HG03025 (cell line): ENCODE data around the gene CTNNA1.

ENCODE experiments used
- ATAC-seq: cut with Tn5 transposase; IDR thresholded peaks from one replicate; pipeline ENCODE4 v1.9.1; 2021; ENCODE audit warnings: mild to moderate bottlenecking, moderate library complexity; ENCODE audit not compliant: unreplicated experiment, low FRiP score

CTNNA1 gene

GRCh38 chr5:138843316-138844124 lies 90.3 kb downstream of the CTNNA1 start:
- ATAC-seq: no peak

DNA sequence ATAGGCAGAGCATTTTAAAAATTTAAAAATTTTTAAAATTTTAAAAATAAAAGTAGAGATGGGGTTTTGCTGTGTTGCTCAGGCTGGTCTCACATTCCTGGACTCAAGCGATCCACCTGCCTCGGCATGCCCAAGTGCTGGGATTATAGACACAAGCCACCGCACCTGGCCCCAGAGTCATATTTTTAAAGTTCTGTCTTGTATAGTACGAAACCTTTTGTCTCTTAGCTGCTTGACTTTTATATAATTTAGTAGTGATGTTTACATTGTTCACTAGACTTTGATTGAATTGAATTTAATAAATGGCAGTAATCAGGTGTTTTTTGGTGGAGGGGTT lies 90.9 kb downstream of the CTNNA1 start:
- ATAC-seq: no peak

DNA sequence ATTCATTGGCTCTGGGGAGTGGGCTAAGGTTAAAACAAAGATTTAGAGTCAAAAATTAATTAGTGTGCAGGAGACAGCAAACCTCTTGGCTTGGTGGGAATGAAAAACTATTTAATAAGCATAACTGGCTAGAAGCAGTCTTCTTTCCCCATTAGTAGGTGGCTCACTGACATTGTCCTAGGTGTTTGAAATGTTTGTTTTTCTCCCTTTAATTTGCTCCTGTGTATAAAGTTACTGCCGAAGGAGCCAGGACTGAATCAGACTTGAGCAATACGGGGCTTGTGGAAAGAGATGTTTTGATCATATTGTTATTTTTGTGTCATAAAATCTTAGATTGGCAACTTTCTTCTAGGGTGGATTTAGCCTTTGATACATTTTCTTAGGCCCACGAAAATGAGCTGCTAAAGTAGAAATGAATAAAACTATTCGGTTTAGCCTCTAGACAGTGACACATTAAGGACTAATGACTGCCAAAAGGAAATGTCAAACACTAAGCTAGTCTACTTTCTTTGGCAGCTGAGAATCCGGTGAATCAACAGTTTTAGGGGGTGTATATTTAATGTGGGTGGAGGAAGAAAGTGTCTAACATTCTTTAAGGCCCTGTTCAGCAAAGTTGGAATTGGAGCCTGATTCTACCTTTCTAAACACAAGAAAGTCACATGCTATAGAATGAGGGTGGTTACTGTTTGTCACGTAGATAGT lies 91.7 kb downstream of the CTNNA1 start:
- ATAC-seq: no peak

- ATAC-seq: no peak
Measured at GRCh38 chr5:138849439-138849838, 96.2 kb downstream of the CTNNA1 start.

DNA sequence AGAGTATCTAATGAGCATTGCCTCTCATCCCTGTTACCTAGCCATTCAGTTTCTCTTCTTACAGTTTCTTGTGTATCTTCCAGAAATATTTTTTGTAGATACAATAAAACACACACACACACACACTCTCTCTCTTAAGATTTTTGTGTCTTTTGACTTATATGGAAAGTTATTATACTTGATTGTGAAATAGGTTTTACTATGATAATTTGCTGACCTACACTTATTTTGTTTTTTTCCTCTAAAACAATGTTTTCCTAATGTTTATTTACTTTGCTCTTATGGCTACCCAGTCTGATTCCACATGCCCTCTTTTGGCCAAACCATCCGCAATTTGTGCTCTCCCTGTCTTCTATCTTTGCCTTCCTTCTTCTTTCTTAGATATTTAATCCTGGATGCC lies 96.7 kb downstream of the CTNNA1 start:
- ATAC-seq: no peak

- no peak for ATAC-seq
Measured at GRCh38 chr5:138850865-138851435, 97.7 kb downstream of the CTNNA1 start.

GRCh38 chr5:138853132-138853531 lies 99.9 kb downstream of the CTNNA1 start:
- no peak for ATAC-seq

DNA sequence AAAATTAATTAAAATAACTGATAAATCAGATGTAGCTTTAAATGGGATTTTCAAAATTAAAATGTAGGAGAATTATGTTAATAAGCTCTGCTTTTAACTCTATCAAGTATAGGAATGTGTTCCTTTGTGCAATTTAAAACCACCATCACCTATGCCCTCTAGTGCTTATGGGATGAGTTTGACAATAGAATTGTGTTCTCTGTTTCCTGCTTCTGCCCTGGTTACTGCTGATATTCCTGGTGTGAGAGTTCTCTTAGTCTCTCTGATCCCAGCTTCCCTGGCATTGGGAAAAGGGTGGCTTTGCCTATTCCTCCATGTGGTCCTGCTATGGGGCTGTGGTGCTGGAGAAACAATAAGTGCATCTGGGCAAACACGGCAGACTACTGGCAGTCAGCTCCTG lies 113.8 kb downstream of the CTNNA1 start:
- no peak for ATAC-seq

DNA sequence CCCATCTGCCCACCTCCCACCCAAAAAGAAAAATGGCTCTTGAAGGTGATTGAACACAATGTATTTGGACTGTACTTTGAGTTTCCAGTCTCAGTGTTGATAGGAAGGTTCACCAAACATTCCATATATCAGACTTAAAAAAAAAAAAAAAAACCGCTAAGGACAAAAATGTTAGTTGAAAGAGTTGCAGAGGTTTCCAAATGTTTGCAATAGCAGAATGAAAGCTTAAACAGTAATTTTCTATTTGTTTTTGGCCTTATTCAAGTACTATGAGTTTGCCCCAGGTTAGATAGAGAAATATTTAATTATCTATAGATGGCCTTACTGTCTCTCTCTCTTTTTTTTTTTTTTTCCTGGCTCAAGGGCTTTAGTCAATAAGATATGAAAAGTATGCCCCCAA lies 115.8 kb downstream of the CTNNA1 start:
- ATAC-seq: no peak

- ATAC-seq: no peak
Measured at GRCh38 chr5:138869763-138870500, 116.7 kb downstream of the CTNNA1 start.

DNA sequence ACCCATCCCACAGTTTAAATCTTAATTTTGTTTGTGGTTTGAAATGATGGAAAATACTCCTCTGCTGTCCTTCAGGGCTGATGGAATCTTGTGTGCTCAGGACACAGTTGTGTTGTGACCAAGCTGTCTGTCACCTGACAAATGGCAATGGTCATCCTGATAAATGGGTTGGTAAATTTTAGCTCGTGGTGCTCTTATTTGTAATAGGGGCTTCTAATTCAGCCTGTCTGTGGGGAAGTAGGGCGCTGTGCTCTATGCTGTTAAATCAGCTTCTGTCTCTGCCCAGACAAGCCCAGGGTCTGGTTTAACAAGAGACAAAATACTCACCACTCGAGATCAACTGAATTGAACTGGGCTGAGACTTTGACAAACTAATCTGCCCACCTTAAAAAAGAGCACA lies 117.4 kb downstream of the CTNNA1 start:
- no peak for ATAC-seq

GRCh38 chr5:138872841-138873465 lies 119.7 kb downstream of the CTNNA1 start:
- ATAC-seq: no peak

DNA sequence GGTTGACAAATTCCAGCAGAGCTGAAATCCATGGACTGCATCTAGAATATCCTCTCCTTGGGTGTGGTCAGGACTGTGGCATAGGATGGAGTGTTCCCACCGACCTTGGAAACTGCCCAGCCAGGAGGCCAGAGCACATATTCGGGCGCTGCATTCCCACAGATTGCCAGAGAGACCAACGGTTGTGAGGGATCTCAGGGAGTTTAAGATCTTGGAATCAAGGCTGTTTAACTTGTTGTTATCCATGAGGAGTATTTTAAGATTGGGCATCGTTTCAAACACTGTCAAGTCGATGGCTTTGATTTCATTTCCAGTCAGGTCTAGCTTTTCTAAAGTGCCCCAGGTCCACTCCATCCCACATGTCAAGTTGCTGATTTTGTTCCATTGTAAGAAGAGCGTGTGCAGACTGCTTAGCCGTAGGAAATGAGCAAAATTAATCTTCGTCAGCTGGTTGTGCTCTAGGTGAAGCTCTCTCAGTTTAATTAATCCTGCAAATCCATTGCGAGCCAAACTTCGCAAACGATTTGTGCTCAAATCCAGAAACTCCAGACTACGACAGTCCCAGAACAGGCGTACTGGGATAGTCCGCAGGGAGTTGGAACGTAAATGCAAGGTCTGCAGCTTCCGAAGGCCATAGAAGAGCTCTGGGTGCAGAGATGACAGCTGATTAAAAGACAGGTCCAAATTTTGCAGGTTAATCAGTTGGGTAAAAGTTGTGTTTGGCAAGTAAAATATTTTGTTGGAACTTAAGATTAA lies 120.4 kb downstream of the CTNNA1 start:
- ATAC-seq: no peak

DNA sequence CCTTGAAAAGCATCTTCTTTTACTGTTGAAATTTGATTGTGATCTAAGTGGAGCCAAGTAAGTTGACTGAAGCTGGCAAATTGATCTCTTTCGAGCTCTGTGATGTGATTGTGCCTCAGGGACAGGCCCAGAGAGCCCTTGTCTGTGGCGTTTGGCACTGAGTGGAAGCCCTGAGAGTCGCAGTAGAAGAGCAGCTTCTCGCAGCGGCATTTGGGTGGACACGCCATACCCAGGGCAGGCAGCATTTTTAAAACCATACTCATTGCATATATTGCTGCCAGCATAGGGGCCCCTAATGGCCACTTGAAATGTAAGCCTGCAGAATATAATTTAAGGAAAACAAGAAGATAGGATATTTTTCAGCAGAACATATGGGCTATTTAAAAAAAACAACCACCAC lies 121.0 kb downstream of the CTNNA1 start:
- ATAC-seq: no peak

GRCh38 chr5:138874771-138875551 lies 121.7 kb downstream of the CTNNA1 start, which contains the start of gene LRRTM2:
TSS of gene LRRTM2 (minus strand) at chr5:138875335. CDS start at chr5:138874911, 424 bp downstream.
- no peak for ATAC-seq

DNA sequence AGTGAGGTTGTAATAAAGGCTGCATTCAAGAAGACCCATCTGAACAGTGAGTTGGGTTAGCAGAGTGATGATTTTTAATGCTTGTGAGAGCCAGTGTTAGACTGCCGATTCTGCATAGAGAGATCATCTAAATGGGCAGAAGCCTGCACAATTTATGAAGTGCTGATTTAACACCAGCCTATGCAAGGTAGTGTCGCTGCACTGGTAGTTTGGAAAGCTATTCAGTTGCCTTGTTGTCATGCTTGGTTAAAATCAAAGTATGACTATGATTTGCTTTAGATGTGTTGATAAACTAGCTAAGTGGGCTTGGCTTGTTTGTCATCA lies 122.3 kb downstream of the CTNNA1 start:
- ATAC-seq: no peak

DNA sequence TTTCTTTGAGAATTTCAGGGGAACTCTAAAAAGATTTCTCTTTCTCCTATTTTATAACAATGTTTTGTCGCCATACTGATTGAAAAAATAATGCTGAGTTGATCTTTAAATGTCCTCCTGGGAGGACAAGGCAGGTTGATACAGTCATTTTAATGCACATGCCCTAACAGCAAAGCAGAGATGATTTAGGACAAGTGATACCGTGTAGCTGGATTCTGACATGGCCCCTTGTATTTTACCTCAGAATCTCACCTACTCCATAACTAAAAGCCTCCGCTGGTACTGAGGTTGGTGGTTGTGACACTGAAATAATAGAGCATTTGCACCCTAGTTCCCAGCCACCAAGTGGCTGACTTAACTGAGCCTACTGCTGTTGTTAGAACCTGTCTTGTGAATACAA lies 122.7 kb downstream of the CTNNA1 start:
- ATAC-seq: no peak

GRCh38 chr5:138876811-138877210 lies 123.6 kb downstream of the CTNNA1 start:
- no peak for ATAC-seq
